ENCODE results near the gene HHEX.
"Not testable (repeated sequence)": the region's sequence is repeated elsewhere in the genome, so short reads cannot be mapped to it uniquely, and the experiment has no call there.

The HHEX gene

DNA sequence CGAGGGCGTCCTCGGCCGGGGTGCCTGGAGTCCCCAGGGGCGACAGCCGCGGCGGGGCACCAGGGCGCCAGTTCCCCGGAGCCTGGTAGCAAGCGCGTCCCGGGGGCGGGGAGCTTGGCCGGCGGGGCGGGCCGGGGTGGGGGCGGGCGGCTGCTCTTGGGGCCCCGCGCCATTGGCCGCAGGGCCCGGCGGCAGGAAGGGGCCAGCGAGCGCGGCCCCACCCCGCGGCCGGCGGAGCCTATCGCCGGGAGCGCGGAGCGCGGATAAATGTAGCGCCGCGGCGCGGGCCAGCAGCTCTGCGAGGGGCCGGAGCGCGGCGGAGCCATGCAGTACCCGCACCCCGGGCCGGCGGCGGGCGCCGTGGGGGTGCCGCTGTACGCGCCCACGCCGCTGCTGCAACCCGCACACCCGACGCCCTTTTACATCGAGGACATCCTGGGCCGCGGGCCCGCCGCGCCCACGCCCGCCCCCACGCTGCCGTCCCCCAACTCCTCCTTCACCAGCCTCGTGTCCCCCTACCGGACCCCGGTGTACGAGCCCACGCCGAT lies at the start of gene HHEX:
Gene HHEX, plus strand, starts transcription at position 293 of the 548 bp plus-strand sequence. Its CDS starts 32 bp downstream, at position 325.
- peak; percentile 42 for DNase-seq

DNA sequence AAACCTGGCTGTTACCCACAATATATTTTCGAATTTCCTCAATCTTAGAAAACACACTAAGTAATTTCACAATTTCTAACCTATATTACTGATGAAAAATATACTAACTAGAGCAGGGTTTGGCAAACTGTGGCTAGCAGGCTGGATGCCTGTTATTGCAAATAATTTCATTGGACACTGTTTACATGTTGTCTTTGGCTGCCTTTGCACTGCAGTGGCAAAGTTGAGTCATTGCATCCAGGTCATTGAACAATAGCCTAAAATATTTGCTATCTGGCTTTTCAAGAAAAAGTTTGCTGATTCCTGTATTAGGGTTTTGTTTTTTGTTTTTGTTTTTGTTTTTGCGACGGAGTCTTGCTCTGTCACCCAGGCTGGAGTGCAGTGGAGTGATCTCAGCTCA lies 49.6 kb upstream of the HHEX start:
- no peak for DNase-seq

DNA sequence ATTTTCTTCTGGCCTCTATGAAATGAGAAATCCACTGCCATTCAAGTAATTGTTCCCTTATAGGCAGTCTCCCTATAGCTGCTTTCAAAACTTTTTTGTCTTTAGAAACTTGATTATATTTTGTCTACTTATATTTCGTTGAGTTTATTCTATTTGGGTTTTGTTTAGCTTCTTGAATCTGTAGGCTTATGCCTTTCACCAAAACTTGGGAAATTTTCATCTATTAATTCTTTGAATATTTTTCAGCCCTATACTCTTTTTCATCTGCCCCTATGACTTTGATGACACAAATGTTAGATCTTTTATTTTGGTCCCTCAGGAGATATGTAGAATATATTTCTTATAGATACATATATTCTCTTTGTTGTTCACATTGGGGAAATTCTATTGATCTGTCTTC lies 48.3 kb upstream of the HHEX start:
- no peak for DNase-seq

DNA sequence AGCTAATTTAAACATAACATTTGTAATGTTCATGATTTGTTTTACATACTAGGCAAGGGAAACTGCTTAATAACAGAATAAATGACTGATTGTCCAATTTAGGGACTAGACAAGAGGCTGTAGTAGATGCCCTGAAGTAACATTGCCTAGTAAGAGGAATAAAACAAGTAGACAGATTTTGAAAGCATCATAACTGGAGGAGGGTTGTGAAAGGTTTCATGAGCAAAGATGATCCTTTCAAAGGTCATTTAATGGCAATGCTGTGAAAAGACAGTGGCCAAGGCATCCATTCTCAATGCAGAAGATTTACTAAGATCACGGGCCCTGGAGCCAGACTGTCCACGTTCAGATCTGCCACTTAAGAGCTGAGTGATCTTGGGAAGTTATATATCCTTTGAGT lies 44.8 kb upstream of the HHEX start:
- no peak for DNase-seq

DNA sequence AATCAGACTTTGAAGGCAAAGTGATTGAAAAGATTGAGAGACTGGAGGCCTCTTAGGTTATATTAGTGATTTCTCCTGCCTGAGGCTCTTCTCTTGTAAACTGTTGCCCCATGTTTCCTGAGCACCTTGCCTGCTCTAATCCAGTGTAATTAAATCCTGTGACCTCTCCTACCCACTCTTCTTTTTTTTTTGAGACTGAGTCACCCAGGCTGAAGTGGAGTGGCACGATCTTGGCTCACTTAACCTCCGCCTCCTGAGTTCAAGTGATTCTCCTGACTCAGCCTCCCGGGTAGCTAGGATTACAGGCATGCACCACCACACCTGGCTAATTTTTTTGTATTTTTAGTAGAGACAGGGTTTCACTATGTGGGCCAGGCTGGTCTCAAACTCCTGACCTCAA lies 38.9 kb upstream of the HHEX start:
- DNase-seq, result not testable (repeated sequence)

DNA sequence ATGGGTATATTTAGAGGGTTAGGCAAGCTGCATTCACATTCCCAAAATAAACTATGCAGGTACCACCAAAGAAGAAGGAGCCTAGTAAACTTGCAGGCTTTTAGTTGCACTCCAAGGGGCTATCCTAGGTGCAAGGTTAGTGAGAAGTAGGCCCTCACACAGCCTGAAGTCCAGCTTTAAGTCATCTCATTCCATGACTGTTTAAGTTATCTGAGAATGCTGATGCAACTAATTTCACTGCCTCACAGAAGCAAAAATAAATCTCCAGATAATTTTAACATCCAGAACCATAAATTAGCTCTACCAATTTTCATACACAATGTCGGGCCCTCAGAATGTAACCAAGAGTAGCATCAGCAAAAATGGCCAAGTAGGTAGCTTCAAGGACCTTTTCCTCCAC lies 34.3 kb upstream of the HHEX start:
- no peak for DNase-seq

DNA sequence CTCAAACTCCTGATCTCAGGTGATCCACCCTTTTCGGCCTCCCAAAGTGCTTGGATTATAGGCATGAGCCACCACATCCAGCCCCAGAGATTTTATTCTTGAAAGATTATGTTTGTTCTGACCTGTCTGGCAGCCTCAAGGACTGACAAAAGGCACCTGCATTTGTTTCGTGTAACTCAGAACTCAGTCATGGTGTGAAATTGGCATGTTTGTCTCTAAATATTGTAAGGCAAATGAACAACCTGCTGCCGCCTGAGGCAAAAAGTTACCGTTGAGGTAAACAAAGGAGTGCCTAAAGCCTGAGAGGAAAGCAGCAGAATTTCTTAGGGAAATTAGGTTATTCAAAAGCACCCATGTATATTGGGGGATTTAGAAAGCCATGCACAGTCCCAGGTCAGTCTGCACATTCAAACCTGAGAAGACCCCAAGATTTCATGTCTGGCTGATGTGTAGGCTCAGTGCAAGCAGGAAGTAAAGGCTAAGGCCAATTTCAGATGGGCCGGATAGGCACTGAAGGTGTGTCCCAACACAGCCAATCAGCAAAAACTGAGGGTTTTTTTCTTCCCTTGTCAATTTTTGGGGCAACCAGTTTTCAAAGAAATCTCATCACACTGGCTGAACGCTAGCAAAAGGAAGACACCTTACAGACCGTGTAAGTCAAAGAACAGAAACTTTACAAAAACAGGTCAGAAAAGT lies 33.3 kb upstream of the HHEX start:
- no peak for DNase-seq

DNA sequence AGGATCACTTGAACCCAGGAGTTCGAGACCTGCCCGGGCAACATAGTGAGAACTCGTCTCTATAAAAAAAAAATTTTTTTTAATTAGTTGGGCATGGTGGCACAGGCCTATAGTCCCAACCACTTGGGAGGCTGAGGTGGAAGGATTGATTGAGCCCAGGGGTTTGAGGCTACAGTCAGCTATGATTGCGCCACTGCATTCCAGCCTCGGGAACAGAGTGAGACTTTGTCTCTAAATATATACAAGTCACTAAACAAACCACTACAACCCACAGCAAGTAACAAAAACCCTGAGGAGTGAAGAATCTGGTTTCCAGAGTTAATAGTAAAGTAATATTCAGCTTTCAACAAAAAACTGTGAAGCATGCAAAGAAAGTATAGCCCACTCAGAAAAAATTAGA lies 32.7 kb upstream of the HHEX start:
- DNase-seq, result no peak

DNA sequence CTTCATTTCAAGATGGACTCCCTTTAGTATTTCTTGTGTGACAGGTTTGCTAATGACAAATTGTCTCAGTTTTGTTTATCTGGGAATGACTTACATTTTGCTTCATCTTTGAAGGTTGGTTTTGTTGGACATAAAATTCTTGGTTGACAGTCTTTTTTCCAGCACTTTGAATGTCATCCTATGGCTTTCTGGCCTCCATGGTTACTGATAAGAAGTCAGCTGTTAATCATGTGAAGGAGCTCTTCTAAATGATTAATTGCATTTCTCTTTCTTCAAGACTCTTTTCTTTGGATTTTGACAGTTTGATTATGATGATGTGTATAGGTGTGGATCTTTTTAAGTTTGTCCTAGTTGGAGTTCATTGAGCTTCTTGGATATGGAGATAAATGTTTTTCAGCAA lies 26.9 kb upstream of the HHEX start:
- no peak for DNase-seq

DNA sequence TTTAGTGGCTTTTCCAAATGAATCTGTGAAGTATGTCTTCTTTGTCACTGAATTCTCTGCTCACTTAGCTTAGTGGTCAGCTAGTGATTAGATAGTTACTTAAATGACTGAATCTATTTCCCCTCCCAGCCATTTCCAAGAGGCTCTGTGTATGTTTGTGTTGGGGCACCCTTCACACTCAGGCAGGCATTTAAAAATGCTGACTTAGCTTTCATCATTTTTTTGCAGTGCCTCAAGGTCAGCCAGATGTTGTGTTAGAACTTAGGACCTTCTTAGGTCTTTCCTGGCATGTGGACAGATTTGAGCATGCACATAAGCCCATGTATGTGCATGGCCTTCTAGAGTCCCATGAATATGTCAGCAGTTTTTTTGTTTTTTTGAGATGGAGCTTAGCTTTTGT lies 25.4 kb upstream of the HHEX start:
- DNase-seq, result no peak

DNA sequence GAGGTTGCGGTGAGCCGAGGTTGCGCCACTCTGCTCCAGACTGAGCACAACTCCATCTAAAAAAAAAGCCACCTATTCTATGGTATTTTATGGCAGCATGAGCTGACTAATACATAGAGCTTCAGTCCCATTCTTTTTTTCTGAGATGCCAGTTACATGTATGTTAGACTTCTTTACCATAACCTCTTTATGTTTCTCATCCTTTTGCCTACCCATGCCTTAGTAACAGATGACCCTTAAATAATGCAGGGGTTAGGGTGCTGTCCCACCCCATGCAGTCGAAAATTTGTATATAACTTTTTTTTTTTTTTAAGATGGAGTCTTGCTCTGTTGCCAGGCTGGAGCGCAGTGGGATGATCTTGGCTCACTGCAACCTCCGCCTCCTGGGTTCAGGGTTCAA lies 22.7 kb upstream of the HHEX start:
- no peak for DNase-seq

DNA sequence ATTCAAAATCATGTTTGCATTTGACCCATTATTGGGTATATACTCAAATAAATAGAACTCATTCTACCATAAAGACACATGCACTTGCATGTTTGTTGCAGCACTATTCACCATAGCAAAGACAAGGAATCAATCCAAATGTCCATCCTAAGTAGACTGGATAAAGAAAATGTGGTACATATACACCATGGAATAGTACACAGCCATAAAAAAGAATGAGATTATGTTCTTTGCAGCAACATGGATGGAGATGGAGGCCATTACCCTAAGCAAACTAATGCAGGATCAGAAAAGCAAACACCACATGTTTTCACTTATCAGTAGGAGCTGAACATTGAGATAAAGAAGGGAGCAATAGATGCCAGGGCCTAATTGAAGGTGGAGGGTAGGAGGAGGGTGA lies 12.0 kb upstream of the HHEX start:
- no peak for DNase-seq

DNA sequence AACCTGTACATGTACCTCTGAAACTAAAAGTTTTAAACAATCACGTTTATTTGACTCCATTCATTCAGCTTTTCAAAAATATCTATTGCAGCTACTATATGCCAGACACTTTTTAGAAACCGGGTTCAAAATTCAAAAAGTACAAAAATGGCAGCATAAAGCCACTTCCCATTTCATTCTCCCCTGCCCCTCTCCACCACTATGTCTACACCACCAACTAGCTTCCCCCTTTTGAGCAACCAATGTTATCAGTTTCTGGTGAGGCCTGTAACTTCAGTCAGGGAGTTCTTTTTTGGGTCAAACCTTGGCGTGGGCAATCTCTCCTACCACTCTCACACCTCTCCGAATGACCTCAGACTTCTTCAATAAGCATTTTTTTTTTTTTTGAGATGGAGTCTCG lies 11.5 kb upstream of the HHEX start:
- DNase-seq, result no peak

DNA sequence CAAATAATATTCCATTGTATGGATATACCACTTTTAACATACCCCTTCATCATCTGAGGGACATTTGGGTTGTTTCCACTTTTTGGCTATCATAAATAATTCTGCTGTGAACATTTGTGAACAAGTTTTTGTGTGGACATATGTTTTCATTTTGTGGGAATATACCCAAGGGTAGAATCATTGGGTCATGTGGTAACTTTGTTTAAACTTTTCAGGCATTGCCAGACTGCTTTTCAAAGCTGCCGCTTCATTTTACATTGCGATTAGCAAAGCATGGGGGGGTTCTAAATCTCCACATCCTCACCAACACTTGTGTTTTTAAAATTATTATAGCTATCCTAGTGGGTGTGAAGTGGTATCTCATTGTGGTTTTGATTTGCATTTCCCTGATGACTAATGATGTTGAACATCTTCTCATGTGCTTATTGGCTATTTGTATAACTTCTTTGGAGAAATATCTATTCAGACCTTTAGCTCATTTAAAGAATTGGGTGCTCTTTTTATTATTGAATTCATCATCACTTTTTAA lies 8.4 kb upstream of the HHEX start:
- no peak for DNase-seq

DNA sequence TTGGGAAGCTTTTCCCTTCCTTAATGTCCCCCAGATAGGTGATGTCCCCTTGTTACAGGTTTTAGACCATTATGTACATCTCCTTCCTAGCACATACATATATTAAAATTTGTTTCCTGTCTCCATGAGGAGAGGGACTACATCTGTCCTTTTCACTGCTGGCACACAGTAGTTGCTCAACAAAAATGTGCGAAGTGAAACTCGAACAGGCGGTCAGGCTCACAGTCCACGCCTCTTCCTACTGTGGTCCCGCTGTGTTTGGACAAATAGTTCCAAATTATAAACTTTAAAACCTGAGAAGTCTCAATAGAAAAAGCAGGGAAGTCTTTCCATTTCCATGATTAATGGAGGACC lies 1.2 kb upstream of the HHEX start:
- no peak for DNase-seq

DNA sequence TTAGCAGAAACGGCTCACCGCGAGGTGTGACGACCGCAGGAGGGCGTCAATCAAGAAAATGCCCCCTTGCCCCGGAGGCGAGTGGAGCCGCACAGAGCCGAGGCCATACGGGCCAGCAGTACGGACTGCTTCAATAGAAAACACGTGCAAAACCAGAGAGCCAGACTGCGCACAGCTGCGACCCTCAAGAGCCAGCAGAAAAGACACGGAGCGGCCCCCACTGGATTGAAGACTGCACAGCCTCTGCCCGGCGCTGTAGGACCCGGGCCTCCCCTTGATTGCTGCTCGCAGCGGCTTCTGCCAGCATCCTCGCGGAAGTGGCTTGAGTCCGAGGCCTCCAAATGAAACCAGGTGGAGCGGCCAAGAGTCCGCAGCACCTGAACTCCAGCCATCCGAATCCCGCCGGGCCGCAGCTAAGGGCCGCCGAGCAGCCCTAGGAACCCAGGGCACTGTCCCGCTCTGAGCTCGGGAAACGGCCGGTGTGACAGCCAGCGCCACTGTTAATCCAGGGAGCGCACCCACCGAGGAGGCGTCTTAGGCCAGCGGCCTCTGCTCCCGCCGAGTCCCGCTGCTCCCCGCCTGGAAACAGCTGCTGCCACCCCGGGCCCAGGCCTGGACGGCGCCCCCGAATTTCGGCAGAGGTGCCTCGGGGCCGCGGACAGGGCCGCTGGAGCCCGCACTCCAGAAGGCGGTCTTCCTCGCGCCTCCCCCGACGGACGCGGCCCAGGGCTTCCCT lies 660 bp upstream of the HHEX start:
- peak; percentile 19 for DNase-seq

DNA sequence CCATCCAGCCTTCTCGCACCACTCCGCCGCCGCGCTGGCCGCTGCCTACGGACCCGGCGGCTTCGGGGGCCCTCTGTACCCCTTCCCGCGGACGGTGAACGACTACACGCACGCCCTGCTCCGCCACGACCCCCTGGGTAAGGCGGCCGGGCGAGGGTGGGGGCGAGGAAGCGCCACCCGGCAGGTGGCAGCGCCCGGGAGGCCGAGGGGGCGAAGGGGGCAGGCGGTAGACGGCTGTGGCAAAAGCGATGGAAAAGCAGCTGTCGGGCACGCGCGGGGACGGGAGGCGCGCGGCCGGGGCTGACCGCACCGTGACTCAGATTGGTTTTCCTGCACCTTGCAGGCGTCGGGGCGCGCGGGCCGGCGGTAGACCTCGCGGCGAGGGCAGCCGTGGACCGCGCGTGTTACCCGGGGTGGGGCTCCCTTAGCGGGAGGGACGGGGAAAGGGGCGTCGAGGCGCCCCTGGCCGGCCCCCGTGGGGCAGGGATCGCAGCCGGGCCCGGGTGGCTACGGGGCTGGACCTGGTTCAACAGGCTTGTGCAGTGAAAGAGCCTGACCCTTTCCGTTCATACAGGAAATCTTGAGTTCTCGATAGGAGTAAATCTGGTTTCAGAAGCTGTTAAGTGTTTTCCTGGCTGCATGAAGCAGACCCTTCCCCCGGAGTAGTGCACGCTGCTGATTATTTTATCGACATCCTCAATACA lies 608 bp downstream of the HHEX start:
- DNase-seq, result peak; percentile 71

DNA sequence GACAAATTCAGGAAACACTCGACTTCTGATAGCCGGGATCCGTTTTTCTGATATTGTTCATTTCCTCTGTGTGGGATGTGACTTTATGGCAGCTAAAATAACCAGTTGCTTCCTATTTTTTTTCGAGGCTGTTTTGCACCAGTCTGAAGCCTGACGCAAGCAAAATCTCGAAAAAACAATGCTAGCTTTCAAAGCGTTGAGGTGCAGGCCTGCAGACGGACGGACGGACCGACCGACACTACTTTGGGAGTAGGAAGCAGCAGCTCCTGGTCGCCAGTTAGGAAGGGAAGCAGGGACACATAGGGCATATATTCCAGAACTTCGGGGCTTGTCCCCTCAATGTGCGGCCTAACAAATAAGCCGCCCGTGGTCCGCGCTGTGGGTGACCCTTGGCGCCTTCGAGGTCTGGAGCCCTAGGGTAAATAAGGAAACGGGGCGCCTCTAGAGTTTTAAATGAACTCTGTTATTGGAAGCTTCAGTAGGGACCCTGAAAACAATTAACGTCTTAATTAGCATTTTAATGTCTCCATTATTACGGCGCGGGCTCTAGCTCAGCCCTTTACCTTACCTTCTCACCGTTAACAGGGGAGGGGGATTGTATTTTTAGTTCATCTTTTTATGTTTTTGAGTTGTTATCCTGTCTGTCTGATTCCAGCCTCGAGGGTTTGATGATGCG lies 1.3 kb downstream of the HHEX start:
- DNase-seq, result no peak

DNA sequence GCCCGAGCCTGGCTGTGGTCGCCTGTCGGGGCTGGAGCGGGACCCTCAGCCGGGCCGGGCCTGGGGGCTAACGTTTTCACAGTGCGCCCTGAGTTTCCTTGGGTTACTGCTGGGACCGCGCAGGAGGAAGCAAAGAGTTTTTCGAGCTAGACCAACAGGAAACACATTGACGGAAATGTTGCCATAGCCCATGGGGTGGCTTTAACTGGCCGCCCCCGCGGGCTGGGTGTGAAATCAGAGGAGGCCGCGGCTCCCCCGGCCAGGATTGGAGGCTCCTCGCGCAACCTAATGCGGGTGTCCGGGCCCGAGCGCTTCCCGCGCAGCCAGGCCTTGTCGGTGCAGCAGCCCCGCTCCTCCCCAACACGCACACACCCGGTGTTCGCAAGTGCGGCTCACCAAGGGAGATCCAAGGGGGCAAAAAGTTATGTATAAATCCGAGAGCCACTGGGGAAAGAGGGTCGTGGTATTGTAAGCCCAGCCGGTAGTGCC lies 1.9 kb downstream of the HHEX start:
- DNase-seq, result peak; percentile 2

DNA sequence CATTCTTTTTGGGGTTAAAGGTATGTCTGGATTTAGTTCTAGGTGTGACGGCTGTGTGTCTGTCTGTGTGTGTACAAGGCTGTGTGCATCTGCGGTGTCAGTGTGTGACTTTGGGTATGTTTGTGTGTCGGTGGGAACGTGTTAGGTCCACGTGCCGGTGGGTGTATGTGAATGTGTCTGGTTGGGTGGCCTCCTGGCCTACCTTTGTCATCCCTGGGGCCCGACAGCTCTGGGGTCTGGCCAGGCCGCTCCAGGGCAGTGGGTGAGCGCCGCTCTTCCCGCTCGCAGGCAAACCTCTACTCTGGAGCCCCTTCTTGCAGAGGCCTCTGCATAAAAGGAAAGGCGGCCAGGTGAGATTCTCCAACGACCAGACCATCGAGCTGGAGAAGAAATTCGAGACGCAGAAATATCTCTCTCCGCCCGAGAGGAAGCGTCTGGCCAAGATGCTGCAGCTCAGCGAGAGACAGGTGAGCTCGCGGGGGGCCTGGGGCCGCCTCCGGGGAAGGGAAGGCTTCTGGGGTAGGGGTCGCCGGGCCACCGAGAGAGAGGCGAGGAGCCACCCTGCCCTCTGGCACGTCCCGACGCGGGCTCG lies 2.4 kb downstream of the HHEX start:
- DNase-seq, result no peak

DNA sequence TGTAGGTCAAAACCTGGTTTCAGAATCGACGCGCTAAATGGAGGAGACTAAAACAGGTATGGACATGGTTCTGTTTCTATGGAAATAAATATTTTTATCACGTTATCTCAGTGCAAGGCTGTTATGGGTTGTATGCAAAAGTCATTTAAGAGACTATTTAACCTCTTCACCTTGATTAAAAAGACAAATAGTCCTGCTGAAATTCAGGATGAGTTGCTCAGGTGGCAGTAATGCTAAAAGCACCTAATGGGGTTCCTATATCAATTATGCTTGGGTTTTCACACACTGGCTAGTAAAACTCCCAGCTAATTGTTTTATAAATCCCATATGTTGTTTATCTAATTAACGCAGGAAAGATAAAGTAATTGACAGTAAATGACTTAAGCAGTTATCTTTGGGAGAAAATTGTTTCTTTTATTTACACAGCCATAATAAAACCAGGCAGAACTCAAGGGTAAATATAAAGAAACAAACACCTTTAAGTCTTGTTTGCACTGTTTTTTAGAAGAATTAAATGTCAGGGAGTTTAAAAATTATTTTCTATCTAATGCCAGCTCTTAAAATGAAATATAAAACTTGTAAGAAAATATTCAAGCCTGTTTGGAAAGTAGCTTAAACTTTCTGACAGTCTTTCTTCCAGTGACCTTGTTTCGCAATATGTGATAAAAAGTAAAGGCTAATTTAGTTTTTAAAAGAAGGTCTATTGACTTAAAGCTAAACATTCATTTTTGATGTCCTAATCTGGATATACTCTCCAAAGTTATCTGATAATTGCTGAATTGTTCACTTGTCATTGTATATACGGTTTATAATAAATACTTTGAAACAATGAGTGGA lies 3.2 kb downstream of the HHEX start:
- DNase-seq, result no peak

DNA sequence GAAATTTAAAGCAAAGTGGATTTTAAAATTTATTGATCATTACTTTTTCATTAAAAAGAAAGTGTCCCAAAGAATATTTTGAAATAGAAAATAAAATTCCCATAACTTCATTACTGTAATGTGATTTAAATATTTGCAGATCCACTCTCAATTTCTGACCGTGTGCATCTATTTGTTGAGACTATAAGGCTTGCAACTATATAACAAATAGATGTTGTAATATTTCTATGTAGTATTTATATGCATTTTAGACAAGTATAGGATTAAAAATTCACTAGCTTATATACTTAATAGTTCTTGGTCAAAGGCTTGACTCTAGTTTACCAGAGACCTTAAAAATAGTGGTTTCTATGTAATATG lies 3.8 kb downstream of the HHEX start:
- no peak for DNase-seq
